NCI-H2107 treated with DMSO at 0.1 percent for 48 hours (cell line): Measurements from ENCODE around the gene SSH2.
"Not testable (repeated sequence)": the region's sequence is repeated elsewhere in the genome, so short reads cannot be mapped to it uniquely, and the experiment has no call there.

Experiments used
- DNase-seq: peaks from one replicate; lab custom pipeline; 2025; ENCODE audit not compliant: unreplicated experiment; lab: John Stamatoyannopoulos, UW

Gene SSH2

DNA sequence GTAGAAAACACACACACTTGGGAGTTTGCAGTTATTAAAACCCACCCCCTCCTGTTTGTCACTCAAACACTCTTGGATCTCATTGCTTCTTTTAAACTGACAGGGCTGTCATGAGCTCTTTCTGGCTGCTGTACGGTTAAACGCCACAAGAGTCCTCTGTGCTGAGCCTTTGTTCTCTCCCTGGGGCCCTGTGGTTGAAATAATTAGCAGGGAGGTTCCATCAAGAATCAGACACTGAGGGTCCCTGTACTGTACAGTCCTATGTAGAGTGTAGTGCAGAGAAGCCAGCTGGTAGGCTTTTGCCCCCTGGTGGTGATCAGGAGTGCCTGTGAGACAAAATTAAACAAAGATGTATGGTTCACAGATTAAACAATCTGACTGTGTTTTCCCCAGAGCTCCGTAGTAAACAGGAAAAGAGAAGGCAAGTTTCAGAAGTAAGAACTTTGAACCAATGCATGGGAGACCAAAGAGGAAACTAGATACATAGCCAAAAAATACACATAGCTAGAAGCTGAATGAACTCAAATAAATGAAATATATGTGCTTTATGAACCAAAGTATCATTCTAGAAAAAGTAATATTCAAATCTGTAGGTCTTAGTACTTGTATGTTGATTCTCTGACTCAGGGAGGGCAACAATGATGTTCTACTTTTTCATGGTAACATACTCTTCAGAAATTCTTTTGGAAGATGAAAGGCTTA lies 1.4 kb upstream of the SSH2 start:
- peak; percentile 95 for DNase-seq

DNA sequence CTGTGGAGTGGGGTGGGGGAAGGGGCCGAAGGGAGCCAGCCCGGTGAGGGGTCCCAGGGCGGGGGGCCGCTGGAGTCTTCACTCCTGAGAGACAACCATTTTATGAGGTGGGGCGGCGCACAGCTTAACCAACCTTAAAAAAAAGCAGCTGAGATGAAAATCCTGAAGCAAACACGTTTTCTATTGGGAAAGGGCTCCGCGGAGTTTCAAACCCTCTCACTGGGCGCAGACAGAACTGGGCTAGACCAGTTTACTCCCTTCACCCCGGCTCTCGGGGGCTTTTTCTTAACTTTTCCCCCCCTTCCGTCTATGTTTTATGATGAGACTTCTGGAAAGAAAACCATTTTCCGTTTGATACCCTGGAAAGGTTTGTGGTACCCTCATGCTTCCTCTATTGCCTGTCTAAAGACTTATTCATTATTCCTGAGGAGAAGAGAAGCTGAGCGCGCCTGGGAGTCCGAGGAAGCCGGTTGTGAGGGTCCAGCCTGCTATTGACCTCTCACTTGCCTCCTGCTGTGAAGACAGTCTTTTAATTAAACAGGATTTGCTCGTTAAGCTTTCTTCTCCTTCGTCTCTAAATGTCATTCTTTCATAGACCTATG lies 482 bp upstream of the SSH2 start:
- no peak for DNase-seq

DNA sequence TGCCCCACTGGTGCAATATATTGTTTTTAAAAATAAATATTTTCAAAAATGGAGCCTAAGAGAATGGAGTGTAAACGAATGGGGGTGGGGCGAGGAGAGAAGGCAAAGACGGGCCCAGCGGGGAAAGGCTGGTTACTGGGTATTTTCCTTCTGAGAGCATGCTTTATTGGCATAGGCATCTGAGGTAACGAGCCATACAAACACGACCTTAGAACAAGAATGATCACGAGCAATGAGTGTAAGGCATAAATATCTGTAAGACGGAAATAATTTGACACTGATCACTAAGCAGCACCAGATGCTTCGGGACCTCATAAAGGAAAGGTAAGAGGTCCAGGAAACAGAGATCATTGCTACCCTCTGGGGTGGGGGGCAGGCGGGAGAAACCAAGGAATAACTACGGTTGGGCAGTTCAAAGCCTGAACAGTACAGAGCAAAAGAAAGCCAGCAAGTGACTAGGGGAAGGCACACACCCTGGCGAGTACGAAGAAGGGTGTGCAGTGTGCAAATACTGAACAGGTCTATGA lies 959 bp downstream of the SSH2 start:
- DNase-seq, result peak; percentile 27

GRCh38 chr17:29927546-29927945 lies 2.5 kb downstream of the SSH2 start:
- peak; percentile 13 for DNase-seq

GRCh38 chr17:29924786-29925185 lies 5.2 kb downstream of the SSH2 start:
- no peak for DNase-seq

- DNase-seq, result no peak
Measured at GRCh38 chr17:29918922-29919856, 10.8 kb downstream of the SSH2 start.

DNA sequence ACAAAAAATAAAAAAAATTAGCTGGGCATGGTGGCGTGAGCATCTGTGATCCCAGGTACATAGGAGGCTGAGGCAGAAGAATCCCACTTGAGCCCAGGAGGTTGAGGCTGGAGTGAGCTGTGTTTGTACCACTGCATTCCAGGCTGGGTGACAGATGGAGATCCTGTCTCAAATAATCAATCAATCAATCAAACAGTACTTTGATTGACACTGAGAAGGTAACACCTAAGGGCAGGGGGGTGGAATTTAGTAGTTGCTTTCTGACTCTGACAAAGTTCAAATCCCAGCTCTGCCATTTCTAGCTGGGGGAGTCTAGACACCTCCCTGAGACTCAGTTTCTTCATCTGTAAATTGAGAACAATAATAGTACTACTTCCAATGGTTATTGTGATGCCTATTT lies 12.0 kb downstream of the SSH2 start:
- no peak for DNase-seq

- no peak for DNase-seq
Measured at GRCh38 chr17:29914819-29915537, 15.1 kb downstream of the SSH2 start.

GRCh38 chr17:29911641-29912177 lies 18.3 kb downstream of the SSH2 start:
- no peak for DNase-seq

- DNase-seq, result no peak
Measured at GRCh38 chr17:29909236-29910003, 20.6 kb downstream of the SSH2 start.

DNA sequence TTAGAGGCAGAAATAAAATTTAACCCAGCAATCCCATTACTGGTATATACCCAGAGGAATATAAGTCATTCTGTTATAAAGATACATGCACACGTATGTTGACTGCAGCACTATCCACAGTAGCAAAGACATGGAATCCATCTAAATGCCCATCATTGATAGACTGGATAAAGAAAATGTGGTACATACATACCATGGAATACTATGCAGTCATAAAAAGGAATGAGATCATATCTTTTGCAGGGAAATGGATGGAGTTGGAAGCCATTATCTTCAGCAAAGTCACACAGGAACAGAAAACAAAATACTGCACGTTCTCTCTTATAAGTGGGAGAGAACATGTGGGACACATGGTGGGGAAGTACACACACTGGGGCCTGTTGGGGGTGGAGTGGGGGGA lies 23.1 kb downstream of the SSH2 start:
- no peak for DNase-seq

DNA sequence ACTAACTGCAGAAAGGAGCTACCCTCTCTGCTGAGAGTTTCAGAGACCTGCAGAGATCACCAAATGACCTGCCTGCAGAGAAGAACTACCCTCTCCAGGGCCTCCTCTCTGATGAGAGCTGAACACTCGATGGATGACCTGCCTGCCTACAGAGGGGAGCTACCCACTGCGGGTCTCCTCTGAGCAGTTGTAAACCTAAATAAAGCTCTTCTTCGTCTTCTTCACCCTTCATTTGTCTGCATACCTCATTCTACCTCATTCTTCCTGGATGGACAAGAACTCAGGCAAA lies 24.2 kb downstream of the SSH2 start:
- no peak for DNase-seq

DNA sequence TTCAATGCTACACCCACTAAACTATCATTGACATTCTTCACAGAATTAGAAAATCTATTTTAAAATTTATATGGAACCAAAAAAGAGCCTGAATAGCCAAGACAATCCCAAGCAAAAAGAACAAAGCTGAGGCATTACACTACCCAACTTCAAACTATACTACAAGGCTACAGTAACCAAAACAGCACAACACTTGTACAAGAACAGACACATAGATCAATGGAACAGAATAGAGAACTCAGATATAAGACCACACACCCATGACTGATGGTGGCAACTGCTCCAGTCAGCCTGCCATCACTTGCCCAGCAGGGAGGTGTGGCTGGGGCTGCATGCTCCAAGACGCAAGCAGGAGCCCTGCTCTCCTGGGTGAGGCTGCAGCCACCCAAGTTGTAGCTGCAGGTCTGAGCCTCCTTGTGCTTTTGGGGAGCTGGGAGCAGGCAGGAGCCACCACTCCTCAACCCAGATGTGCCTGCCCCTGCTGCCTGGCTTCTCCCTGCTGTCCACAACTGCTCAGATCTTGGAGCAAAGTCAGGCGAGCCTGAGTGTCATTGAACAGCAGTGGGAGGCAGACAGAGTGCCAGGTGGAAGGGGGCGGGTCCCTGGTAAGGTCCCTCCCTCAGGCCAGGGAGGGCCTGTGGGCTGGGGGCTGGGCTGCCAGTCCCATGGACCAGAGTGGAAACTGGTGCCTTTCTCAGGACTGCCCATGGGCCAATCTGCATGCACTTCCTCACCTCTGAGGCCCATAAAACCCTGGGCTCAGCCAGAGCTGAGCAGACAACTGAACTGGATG lies 24.7 kb downstream of the SSH2 start:
- no peak for DNase-seq

DNA sequence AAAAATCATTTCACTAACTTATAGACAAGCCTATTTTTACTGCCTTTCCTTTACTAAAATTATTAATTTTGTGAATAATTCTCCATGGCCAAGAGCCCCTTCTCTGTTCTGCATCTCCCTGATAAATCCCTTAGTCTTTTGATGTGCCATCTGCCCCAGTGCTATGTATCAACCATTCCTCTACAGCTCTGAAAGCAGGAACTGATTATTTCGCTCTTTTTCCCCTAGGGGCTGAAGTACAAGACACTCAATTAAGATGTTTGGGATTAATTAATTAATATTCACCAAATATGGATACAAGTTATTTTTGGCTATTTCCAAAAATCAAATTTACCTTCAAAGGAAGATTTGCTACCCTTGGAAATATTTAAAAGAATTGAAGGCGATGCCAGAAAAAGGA lies 26.6 kb downstream of the SSH2 start:
- no peak for DNase-seq

DNA sequence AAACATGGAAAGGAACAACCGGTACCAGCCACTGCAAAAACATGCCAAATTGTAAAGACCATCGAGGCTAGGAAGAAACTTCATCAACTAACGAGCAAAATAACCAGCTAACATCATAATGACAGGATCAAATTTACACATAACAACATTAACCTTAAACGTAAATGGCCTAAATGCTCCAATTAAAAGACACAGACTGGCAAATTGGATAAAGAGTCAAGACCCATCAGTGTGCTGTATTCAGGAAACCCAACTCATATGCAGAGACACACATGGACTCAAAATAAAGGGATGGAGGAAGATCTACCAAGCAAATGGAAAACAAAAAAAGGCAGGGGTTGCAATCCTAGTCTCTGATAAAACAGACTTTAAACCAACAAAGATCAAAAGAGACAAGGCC lies 32.9 kb downstream of the SSH2 start:
- not testable (repeated sequence) for DNase-seq

DNA sequence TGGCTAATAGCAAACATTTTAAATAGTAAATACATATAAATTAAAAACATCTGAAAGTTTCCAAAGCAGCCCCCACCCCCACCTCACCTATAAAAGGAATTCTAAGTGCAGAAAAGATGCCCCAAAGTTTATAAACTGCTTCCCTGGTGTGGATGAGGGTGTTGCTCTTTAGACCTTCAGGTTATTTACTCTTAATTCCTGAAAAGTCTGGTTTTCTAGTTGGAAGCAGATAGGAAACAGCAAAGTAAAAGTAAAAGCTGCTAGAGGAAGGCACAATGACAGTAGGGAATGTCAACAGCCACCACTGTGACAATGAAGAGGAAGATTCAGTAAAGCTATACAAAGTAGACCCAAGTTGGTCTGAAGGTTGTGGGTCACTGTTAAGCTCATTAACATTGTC lies 37.8 kb downstream of the SSH2 start:
- no peak for DNase-seq

DNA sequence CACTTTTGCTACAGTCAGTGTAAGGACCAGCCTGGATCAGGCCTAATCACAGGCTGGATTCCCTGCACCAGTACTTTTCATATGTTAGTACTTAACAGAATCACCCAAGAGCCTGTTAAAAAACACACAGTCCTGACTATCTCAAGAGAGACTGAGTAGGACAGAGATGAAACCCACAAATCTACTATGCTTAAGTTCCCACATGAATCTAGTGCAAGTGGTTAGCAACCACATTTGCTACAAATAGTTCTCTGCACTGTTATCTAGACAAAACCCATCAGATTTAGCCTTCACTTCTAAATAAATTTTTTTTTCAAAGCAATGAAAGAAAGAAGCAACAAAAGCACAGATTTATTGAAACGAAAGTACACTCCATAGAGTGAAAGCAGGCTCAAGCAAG lies 38.9 kb downstream of the SSH2 start:
- DNase-seq, result no peak

DNA sequence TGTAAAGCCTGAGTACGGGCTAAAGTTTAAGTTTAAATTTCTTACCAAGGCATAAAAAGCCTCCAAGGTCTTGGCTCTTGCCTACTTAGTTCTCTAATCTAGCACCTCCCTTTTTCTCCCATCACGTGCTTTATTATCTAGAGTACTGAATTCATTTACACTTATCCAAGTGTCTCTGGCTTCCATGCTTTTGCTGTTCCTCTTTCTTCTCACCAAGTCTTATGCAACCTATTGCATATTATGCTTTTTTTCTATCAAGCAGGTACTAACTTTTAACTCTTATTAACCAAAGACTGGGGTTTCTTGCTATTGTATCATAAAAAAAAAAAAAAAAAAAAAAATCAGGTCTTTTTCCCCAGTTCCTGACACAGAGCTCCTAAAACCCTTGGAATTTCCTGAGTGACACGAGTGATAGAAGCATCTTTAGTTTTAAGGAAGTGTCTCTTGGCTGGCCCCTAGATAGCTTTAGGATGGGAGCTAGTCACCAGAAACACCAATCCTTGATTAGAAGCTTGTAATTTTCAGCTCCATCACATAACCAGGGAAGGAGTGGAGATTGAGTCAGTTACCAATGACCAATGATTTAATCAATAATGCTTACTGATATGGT lies 44.9 kb downstream of the SSH2 start:
- DNase-seq, result no peak

- DNase-seq, result no peak
Measured at GRCh38 chr17:29883497-29883896, 46.5 kb downstream of the SSH2 start.
